ENCODE results near the gene CALML3. TPM values are rescaled to one million over a fixed set of nuclear protein-coding genes. Genes with fewer than 3 reads are reported as not detected.

Gene CALML3
- total and polyA plus RNA-seq, 2 donors (not counting 1 experiment from before 2014, with no cell fraction given), result not detected

DNA sequence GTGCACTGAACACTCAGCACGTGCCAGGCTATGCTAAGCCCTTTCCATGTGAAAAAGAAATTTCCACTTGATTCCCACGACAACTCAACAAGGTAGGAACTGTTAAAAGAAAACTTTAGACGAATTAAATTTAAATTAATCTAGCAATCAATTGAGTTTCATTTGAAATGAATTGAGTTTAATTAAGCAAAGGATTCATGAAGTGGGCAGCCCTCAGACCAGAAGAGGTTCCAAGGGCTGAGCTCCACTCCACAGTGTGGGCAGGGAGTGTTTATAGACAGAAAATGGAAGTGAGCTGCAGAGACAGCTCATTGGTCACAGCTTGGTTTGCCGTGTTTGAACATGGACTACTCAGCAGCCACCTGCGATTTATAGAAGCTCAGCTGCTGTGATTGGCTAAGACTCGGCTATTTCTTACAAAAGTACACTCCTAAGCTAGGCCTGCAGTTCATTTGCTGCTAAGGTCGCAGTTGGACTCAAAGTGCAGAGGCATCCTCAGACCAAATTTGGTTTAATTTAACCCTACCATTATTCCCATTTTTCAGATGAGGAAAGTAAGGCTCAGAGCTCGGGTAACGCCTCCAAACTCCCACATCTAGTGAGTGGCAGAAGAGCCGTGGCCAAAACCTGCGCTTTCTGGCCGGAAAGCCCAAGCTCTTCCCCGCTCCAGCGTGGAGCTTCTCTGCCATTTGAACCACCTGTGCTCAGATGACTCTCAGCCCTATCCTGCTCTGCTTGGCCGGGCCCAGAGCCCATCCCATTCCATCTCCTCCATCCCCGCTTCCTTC is 24.9 kb downstream of the CALML3 start:
- intact Hi-C loops (cut with micrococcal nuclease), result no loop called here
- H3K4me3 Mint-ChIP-seq, result no peak overlapping the region
- H3K4me1 Mint-ChIP-seq, result peaks cover 5% of the 10 kb centered on the region
- no peak for TF ChIP-seq CTCF (IDR thresholded peaks at IDR 0.05)
- TF ChIP-seq EZH2 (IDR thresholded peaks at IDR 0.05; ENCODE audit: borderline replicate concordance, insufficient read depth, low read depth, low read length, poor library complexity, severe bottlenecking), result no peak
- Histone ChIP-seq H3K27me3 (replicated peaks in 1 of 4; ENCODE audit: control extremely low read depth in 1 of 4, control insufficient read depth in 3 of 4, insufficient read depth in 4 of 4, low read length in 3 of 4) (no peaks in the 10 kb centered on the region), H3K9me3 (ENCODE audit: control extremely low read depth in 1 of 3, control insufficient read depth in 2 of 3, insufficient read depth in 1 of 3, low read length in 2 of 3) (peaks cover 0 to 3% (median 0%) of the 10 kb centered on the region in 3 donors), H3K9ac (ENCODE audit: low read length) (no peak overlapping the region), H3K4me1 (ENCODE audit: control insufficient read depth in 2 of 2, insufficient read depth in 2 of 2, low read length in 2 of 2) (peaks cover 0 to 7% of the 10 kb centered on the region in 2 donors), H3K36me3 (replicated peaks in 1 of 2; ENCODE audit: control extremely low read depth in 1 of 2, control insufficient read depth in 1 of 2, extremely low read depth in 1 of 2, insufficient read depth in 2 of 2, low read length in 1 of 2) (no peaks in the 10 kb centered on the region), H3K4me2 (replicated peaks; ENCODE audit: low read depth, low read length, poor library complexity, severe bottlenecking) (no peak overlapping the region), H2AFZ (ENCODE audit: insufficient read depth, low read depth, low read length, poor library complexity, severe bottlenecking) (no peak overlapping the region), H4K20me1 (ENCODE audit: control insufficient read depth, insufficient read depth, low read length, poor library complexity, severe bottlenecking) (no peaks in the 10 kb centered on the region), H3K79me2 (ENCODE audit: control insufficient read depth, insufficient read depth, low read length) (no peaks in the 10 kb centered on the region), H3K27ac (ENCODE audit: low read length in 2 of 2) (no peak overlapping the region), H3K4me3 (ENCODE audit: control extremely low read depth in 1 of 5, extremely low read depth in 1 of 5, insufficient read depth in 1 of 5, low read depth in 2 of 5, low read length in 4 of 5) (no peak overlapping the region)
- ATAC-seq (ENCODE audit: low read depth) (no peak), DNase-seq (no peak)
- H3K27me3 Mint-ChIP-seq, result peaks cover 5% of the 10 kb centered on the region
- POLR2A ChIA-PET, result no interaction called here
- H3K9me3 Mint-ChIP-seq (ENCODE audit: insufficient read depth), result no peaks in the 10 kb centered on the region
- WGBS (ENCODE audit: insufficient coverage), result 97% methylated on average over 14 of the region's 16 CpGs
- no peak overlapping the region for H3K27ac Mint-ChIP-seq
- CTCF ChIA-PET, result interaction anchor here (0.6 kb wide), 1 partner anchor 85 kb away, joined by 6 read pairs; no protein-coding TSS in a partner anchor

DNA sequence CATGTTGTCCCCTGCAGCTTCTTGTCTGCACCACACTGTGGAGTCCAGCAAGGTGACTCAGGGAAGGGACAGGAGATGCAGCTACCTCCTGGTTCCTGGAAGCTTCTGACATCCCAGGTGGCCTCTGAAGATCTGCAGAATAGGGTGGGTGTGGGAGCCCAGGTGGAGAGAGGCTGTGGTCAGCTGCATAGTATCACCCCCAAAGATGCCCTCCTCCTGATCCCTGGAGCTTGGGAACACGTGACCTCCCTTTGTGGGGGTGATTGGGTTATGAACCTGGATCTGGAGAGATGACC is 25.4 kb downstream of the CALML3 start:
- ATAC-seq (ENCODE audit: low read depth), result no peak
- 63% methylated on average over 1 of the region's 1 CpG for WGBS (ENCODE audit: insufficient coverage)
- no peak for DNase-seq
- H3K4me3 Mint-ChIP-seq, result no peak overlapping the region
- H3K4me1 ChIP-seq (ENCODE audit: control insufficient read depth in 2 of 2, insufficient read depth in 2 of 2, low read length in 2 of 2), result peaks cover 0 to 7% of the 10 kb centered on the region in 2 donors
- intact Hi-C loops (cut with micrococcal nuclease), result no loop called here
- no peak overlapping the region for H3K4me3 ChIP-seq (ENCODE audit: control extremely low read depth in 1 of 5, extremely low read depth in 1 of 5, insufficient read depth in 1 of 5, low read depth in 2 of 5, low read length in 4 of 5)
- TF ChIP-seq CTCF (IDR thresholded peaks at IDR 0.05) (no peak), EZH2 (IDR thresholded peaks at IDR 0.05; ENCODE audit: borderline replicate concordance, insufficient read depth, low read depth, low read length, poor library complexity, severe bottlenecking) (no peak)
- peaks cover 5% of the 10 kb centered on the region for H3K4me1 Mint-ChIP-seq
- ChIA-PET CTCF (interaction anchor here (0.6 kb wide), 1 partner anchor 86 kb away, joined by 6 read pairs; no protein-coding TSS in a partner anchor), POLR2A (no interaction called here)
- H3K27me3 Mint-ChIP-seq, result peaks cover 5% of the 10 kb centered on the region
- H3K27ac ChIP-seq (ENCODE audit: low read length in 2 of 2), result no peak overlapping the region
- H3K9me3 Mint-ChIP-seq (ENCODE audit: insufficient read depth), result no peaks in the 10 kb centered on the region
- H2AFZ ChIP-seq (ENCODE audit: insufficient read depth, low read depth, low read length, poor library complexity, severe bottlenecking), result no peak overlapping the region
- H3K27ac Mint-ChIP-seq, result no peak overlapping the region
- no peaks in the 10 kb centered on the region for H4K20me1 ChIP-seq (ENCODE audit: control insufficient read depth, insufficient read depth, low read length, poor library complexity, severe bottlenecking)
- H3K9ac ChIP-seq (ENCODE audit: low read length), result no peak overlapping the region
- H3K9me3 ChIP-seq (ENCODE audit: control extremely low read depth in 1 of 3, control insufficient read depth in 2 of 3, insufficient read depth in 1 of 3, low read length in 2 of 3), result no peaks in the 10 kb centered on the region
- H3K79me2 ChIP-seq (ENCODE audit: control insufficient read depth, insufficient read depth, low read length), result no peaks in the 10 kb centered on the region
- H3K27me3 ChIP-seq (replicated peaks in 1 of 4; ENCODE audit: control extremely low read depth in 1 of 4, control insufficient read depth in 3 of 4, insufficient read depth in 4 of 4, low read length in 3 of 4), result no peaks in the 10 kb centered on the region
- H3K4me2 ChIP-seq (replicated peaks; ENCODE audit: low read depth, low read length, poor library complexity, severe bottlenecking), result no peak overlapping the region
- H3K36me3 ChIP-seq (replicated peaks in 1 of 2; ENCODE audit: control extremely low read depth in 1 of 2, control insufficient read depth in 1 of 2, extremely low read depth in 1 of 2, insufficient read depth in 2 of 2, low read length in 1 of 2), result no peaks in the 10 kb centered on the region

Measured in B cell (primary cell).